Activated naive CD4-positive, alpha-beta T cell treated with anti-CD3 and anti-CD28 coated beads, Interleukin-2, amount 50 U/mL, for 24 hours (primary cell): ENCODE results near the gene MACROD2.

Source experiments
- H3K27ac Mint-ChIP-seq: one replicate; pipeline ENCODE4 v1.8.0; 2021; ENCODE audit warnings: mild to moderate bottlenecking, mixed read lengths
- H3K27me3 Mint-ChIP-seq: one replicate; pipeline ENCODE4 v1.8.0; 2021; ENCODE audit warnings: mixed read lengths
- H3K36me3 Mint-ChIP-seq: one replicate; pipeline ENCODE4 v1.8.0; 2021; ENCODE audit warnings: mixed read lengths
- H3K4me1 Mint-ChIP-seq: one replicate; pipeline ENCODE4 v1.8.0; 2021; ENCODE audit warnings: mixed read lengths
- H3K4me3 Mint-ChIP-seq: one replicate; pipeline ENCODE4 v1.8.0; 2021; ENCODE audit warnings: mild to moderate bottlenecking, mixed read lengths
- H3K9me3 Mint-ChIP-seq: one replicate; pipeline ENCODE4 v1.8.0; 2021; ENCODE audit warnings: mixed read lengths

The MACROD2 gene

DNA sequence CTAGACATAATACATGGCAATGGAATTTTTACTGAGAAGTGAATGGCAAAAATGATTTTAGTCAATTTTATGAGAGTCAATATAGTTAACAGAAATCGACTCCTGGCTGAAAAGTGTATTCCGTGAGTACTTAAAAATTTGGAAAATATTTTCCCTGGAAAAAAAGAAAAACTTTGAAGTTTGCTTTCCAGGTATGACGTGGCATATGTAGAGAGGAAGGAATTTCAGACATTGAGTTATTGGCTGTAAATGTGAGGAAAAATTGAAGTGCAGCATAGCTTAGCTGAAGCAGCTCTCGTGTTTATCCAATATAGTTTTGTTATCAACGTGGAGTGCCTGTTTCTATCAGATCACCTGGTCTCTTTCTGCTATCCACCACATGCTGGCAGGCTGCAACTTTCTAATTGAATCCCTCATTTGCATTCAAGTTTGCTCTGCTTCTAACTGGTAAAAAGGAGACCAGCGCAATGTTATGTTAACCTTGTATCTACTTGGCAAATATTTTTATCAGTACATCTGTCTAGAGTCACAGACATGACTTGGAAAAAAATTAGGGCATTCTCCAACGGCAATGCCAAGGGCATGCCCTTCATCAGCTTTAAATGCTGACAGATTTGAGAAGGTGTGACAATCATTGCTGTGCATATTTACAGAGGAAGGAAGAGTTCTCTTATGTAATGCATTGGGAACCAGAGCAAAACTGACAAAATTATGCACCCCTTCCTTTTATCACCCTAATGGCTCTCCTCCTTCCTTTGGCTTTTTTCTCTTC, 1444.9 kb downstream of the MACROD2 start:
- Mint-ChIP-seq H3K27me3 (no peaks in the 10 kb centered on the region), H3K4me3 (no peak overlapping the region), H3K9me3 (peaks cover 9% of the 10 kb centered on the region), H3K4me1 (no peaks in the 10 kb centered on the region), H3K36me3 (no peaks in the 10 kb centered on the region), H3K27ac (no peak overlapping the region)

DNA sequence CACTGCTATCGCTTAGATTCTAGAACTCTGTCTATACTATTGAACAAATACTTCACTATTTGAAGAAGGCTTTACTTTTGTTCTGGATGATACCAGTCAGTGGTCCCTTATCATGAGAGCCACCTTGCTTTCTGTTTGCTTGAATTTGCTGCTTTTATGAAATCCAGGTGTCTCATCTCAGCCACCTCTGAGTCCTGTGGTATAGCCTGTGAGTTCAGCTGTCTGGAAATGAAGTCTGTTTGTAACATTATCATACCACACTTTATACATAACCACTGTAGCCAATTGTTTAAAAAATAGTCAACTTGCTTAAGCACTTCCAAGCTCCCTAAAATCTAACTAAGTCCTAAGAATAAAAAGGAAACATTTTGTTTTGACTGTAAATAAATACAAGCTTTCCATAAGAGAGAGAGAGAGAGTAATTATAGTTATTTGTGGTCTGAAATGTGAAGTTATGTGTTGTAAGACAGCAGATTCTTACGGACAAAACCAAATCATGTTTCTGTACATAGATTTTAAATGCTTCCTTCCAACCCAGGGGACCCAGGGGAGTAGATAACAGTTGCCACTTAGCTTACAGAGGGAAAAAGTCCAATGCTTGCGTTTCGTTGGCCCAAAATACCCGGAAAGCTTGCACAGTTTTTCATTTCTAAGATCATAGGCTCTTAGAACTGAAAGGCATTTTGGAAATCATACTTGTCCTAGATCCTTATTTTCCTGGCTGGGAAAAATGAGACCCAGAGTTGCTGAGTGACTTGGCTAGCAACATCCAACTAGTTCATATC, 1449.9 kb downstream of the MACROD2 start:
- H3K4me3 Mint-ChIP-seq: no peak overlapping the region
- no peak overlapping the region for H3K27ac Mint-ChIP-seq
- no peaks in the 10 kb centered on the region for H3K36me3 Mint-ChIP-seq
- H3K27me3 Mint-ChIP-seq: no peaks in the 10 kb centered on the region
- H3K4me1 Mint-ChIP-seq: no peaks in the 10 kb centered on the region
- peaks cover 5% of the 10 kb centered on the region for H3K9me3 Mint-ChIP-seq

DNA sequence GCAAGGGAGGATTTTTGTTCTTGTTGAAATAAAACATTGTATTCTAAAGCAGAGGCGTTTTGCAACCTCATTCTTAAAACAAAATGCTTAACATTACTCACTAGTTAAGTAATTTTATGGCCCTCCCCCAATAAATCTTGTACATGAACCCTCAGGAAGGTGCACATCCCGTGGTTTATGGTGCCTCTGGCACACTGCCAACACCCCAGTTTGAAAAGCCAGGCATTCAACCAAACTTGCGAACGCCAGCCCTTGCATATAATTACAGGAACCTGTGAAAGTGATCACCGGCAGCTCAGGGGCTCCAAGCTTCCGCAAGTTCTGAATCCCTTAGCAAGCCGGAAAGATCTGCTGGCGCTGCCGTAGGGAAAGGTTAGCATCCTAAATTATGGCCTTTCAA, 1451.1 kb downstream of the MACROD2 start:
- peaks cover 5% of the 10 kb centered on the region for H3K9me3 Mint-ChIP-seq
- no peaks in the 10 kb centered on the region for H3K4me1 Mint-ChIP-seq
- H3K4me3 Mint-ChIP-seq: no peak overlapping the region
- H3K27ac Mint-ChIP-seq: no peak overlapping the region
- H3K36me3 Mint-ChIP-seq: no peaks in the 10 kb centered on the region
- no peaks in the 10 kb centered on the region for H3K27me3 Mint-ChIP-seq

DNA sequence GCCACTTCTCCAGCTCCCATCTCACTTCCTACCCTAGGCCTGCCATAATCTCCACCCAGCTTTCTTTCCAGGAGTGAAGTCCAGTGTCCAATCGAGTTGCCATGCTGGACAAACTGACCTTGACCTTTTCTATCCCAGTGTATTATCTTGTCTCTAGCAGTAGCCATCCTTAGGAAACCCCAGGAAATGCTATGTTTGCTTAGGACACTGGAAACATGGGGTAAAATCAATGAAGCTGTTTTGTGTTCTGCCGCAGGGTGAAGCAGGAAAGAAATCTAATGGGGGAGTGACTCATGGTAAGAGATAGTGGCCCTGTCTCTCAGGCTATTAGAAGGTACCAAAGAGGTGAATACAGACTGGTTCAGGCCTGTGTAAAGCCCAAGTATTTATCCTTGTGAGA, 1452.2 kb downstream of the MACROD2 start:
- Mint-ChIP-seq H3K4me1 (no peaks in the 10 kb centered on the region), H3K36me3 (no peaks in the 10 kb centered on the region), H3K4me3 (no peak overlapping the region), H3K27ac (no peak overlapping the region), H3K9me3 (peaks cover 5% of the 10 kb centered on the region), H3K27me3 (no peaks in the 10 kb centered on the region)

DNA sequence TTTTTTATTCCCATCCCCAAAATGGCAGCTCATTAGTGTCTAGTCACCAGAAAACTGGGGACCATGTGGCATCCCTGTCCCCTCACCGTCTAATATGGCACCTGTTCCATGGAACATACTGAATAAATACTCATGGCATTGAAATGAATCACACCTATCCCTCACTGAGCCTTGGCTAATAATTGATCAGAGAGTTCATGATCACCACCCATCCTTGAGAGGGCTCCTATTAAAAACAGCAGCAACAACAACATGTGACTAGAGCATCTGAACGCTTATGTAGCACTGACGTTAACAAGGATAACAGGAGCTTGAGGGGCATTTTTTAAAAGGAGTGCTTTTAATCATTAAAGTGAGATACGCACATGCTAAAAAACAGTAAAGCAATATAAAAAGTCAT, 1453.7 kb downstream of the MACROD2 start:
- no peak overlapping the region for H3K4me3 Mint-ChIP-seq
- no peaks in the 10 kb centered on the region for H3K27me3 Mint-ChIP-seq
- H3K27ac Mint-ChIP-seq: no peak overlapping the region

DNA sequence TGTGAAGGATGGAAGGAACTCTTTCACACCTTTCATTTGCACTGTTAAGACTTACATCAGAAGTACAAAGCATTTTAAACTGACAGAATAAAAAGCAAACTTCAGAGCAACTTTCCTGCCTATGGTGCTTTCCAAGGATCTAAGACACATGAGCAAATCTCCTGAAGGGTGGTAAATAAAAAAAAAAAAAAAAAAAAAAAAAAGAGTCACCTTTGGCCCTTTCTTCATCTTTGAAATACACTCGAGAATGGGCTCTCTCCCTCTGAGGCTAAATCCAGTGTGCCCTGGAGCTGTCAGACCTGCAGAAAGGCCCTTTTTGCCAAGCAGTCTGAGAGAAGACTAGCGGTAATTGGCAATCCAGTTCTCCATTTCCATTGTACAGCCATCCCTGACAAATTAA, 1455.9 kb downstream of the MACROD2 start:
- no peak overlapping the region for H3K4me3 Mint-ChIP-seq
- no peaks in the 10 kb centered on the region for H3K9me3 Mint-ChIP-seq
- no peaks in the 10 kb centered on the region for H3K27me3 Mint-ChIP-seq

More for the DNA sequence above, 1453.7 kb downstream of the MACROD2 start:
- no peaks in the 10 kb centered on the region for H3K36me3 Mint-ChIP-seq
- H3K9me3 Mint-ChIP-seq: peaks cover 1% of the 10 kb centered on the region
- no peaks in the 10 kb centered on the region for H3K4me1 Mint-ChIP-seq

DNA sequence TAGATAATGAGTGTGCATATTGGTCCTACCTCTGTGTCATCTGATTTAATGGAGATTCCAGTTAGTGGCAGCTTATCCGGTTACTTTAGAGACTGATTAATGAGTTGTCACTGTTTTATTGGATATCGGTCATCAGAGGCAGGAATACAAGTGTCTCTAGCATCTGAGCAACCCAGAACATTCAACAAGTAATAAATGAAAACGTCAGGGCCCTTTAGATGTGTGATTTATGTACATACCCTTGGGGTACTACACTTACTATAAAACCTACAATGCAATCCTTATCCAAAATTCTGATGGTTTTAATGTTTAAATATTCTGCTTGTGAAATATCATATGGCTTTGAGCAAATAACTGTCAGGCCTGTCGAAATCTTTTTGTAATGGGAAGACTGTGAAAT, 1460.0 kb downstream of the MACROD2 start:
- no peaks in the 10 kb centered on the region for H3K9me3 Mint-ChIP-seq
- H3K36me3 Mint-ChIP-seq: no peaks in the 10 kb centered on the region
- H3K4me1 Mint-ChIP-seq: no peaks in the 10 kb centered on the region
- no peak overlapping the region for H3K27ac Mint-ChIP-seq
- H3K27me3 Mint-ChIP-seq: no peaks in the 10 kb centered on the region
- no peak overlapping the region for H3K4me3 Mint-ChIP-seq

More for the DNA sequence above, 1455.9 kb downstream of the MACROD2 start:
- Mint-ChIP-seq H3K4me1 (no peaks in the 10 kb centered on the region), H3K36me3 (no peaks in the 10 kb centered on the region), H3K27ac (no peak overlapping the region)

DNA sequence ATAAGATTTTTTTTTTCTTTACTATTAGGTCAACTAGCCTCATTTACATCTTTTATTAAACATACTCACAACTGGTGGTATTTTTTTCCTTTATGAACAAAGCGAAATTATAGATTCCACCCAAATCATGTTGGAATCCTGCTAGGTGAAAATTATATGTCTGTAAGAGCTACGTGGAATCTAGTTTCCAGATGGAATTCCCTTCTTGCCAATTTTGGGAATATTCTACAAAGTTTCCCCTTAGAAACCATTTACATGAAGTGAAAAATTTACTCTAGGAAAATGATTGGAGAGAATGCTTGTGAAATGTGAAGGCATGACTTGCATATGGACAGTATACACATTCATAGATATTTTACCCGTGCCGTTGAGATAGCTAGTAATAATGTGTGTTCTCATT, 1466.6 kb downstream of the MACROD2 start:
- Mint-ChIP-seq H3K36me3 (no peaks in the 10 kb centered on the region), H3K27me3 (no peaks in the 10 kb centered on the region), H3K9me3 (peaks cover 4% of the 10 kb centered on the region), H3K27ac (no peak overlapping the region), H3K4me1 (no peaks in the 10 kb centered on the region), H3K4me3 (no peak overlapping the region)

DNA sequence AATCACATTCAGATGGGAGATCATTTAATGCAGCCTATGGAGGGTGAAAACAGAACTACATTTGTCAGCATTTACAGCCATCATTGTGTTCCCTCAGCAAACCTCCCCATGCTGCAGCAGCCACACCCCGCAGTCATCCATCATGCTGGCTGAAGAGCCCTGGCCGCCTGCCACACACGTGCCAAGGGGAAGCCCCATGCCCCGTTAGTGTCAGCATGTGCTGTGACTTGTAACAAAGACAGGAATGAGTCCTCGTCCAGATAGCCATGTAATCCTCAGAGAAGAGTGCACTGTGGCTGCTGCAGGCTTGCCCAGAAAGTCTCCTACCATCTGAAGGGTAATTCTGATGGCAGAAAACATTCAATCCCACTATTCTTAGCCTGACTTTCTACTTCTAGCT, 1480.2 kb downstream of the MACROD2 start:
- no peaks in the 10 kb centered on the region for H3K27me3 Mint-ChIP-seq
- no peaks in the 10 kb centered on the region for H3K36me3 Mint-ChIP-seq
- H3K4me1 Mint-ChIP-seq: no peaks in the 10 kb centered on the region
- H3K4me3 Mint-ChIP-seq: no peak overlapping the region
- no peaks in the 10 kb centered on the region for H3K9me3 Mint-ChIP-seq
- H3K27ac Mint-ChIP-seq: no peak overlapping the region

DNA sequence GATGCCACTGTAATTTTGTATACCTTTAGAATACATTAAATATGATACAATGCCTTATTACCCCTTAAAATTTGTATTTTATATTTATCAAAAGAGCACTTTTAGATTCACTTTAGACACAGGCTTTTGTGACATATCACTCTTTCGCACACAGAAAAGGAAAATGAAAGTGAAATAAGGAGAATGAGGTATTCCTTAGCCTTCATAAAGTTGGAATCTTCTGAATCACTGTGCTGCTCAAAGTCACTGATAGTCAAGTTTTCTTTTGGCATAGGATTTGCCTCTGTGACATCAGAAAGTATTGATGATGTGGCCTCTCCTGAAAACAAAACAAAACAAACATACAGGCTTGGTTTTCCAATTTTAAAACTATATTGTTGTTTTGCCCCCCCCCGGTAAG, 1480.9 kb downstream of the MACROD2 start:
- Mint-ChIP-seq H3K27ac (no peak overlapping the region), H3K4me1 (no peaks in the 10 kb centered on the region)

DNA sequence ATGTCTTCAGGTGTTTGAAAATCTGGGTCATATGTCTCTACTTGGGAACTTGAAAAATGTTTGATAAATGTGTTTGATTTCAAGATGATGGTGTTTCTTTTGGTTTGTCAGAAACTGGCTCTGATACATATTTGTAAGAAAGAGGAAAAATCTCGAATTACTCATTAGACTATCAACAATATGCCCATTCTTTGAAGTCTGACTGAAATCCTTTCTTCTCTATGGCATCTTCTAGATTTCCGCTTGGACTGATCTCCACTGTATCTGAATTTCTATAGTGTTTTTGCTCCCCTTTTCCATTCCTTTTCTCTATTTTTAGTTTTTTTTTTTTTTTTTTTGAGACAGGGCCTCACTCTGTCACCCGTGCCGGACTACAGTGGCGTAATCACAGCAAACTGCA, 1481.5 kb downstream of the MACROD2 start:
- H3K4me1 Mint-ChIP-seq: no peaks in the 10 kb centered on the region
- H3K9me3 Mint-ChIP-seq: no peaks in the 10 kb centered on the region
- H3K4me3 Mint-ChIP-seq: no peak overlapping the region
- H3K27me3 Mint-ChIP-seq: no peaks in the 10 kb centered on the region
- no peaks in the 10 kb centered on the region for H3K36me3 Mint-ChIP-seq
- no peak overlapping the region for H3K27ac Mint-ChIP-seq

More for the DNA sequence above, 1480.9 kb downstream of the MACROD2 start:
- no peaks in the 10 kb centered on the region for H3K27me3 Mint-ChIP-seq
- H3K4me3 Mint-ChIP-seq: no peak overlapping the region
- no peaks in the 10 kb centered on the region for H3K9me3 Mint-ChIP-seq
- H3K36me3 Mint-ChIP-seq: no peaks in the 10 kb centered on the region

DNA sequence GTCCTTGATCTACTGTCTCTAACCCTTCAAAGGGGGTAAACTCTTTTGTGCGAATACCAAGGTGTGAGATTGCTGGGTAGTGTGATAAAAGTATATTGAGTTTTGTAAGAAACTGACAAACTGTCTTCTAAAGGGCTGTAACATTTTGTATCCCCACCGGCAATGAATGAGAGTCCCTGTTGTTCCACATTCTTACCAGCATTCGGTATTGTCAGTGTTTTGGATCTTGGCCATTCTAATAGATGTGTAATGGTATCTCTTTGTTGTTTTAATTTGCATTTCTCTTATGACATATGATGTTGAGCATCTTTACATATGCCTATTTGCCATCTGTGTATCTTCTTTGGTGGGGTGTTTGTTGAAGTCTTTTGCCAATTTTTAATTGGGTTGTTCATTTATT, 1487.2 kb downstream of the MACROD2 start:
- no peaks in the 10 kb centered on the region for H3K4me1 Mint-ChIP-seq
- H3K36me3 Mint-ChIP-seq: no peaks in the 10 kb centered on the region
- H3K4me3 Mint-ChIP-seq: no peak overlapping the region
- H3K9me3 Mint-ChIP-seq: no peaks in the 10 kb centered on the region
- no peak overlapping the region for H3K27ac Mint-ChIP-seq
- H3K27me3 Mint-ChIP-seq: no peaks in the 10 kb centered on the region

DNA sequence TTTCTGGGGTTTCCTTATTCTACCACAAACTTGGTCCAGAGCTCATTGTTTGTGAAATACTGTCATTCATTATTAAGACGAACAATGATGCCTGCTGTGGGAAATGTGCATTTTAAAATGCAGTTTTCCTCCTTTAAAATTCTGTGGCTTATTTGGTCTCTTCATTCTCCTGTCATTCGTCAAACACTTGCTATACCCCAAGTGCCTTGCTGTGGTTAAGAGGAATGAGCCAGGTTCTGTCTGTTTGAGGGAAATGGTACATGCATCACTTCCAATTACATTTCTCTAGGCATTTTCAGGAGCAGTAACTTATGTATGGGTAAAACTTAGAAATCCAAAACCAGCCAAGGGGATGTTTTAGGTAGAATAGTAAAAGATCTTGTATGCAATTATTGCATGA, 1490.2 kb downstream of the MACROD2 start:
- Mint-ChIP-seq H3K4me3 (no peak overlapping the region), H3K27me3 (no peaks in the 10 kb centered on the region), H3K9me3 (no peaks in the 10 kb centered on the region), H3K27ac (no peak overlapping the region), H3K36me3 (no peaks in the 10 kb centered on the region), H3K4me1 (no peaks in the 10 kb centered on the region)

DNA sequence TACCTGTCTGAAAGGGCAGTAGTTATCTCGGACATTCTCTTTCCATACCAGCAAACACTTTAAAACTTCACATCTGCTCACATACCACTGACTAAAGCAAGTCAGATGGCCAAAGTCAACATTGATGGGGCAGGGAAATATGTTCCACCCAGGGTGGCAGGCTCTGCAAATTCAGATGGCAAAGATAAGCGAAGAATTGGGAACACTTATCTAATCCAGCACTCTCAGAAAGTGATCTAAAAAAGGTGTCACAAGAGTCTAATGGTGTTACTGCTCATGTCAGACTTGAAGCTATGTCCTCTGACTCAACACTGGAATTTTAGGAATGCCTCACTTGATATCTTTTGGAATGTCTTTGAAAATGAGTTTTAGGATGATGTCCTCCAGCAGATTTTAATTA, 1491.7 kb downstream of the MACROD2 start:
- Mint-ChIP-seq H3K27ac (no peak overlapping the region), H3K9me3 (no peaks in the 10 kb centered on the region), H3K27me3 (no peaks in the 10 kb centered on the region), H3K4me3 (no peak overlapping the region), H3K36me3 (no peaks in the 10 kb centered on the region), H3K4me1 (no peaks in the 10 kb centered on the region)

DNA sequence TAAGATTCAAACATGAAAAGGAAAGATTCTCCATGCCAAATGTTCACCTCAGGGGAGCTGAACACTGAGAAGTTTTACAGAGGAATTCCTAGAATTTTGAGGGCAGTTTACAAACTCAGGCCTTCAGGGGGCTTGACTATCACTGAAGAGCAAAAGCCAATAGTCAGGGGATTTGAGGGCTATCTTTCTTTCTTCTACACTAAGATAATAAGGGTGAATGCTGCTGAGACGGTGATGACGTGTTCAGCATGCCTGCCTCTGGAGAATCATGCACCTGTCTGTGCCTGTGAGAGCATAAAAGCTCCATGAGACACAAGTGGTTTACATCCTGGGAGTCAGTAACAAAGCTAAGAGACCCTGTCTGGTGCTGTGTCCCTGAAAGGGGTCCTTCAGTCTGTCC, 1492.4 kb downstream of the MACROD2 start:
- Mint-ChIP-seq H3K4me1 (no peaks in the 10 kb centered on the region), H3K27ac (no peak overlapping the region), H3K4me3 (no peak overlapping the region), H3K27me3 (no peaks in the 10 kb centered on the region), H3K36me3 (no peaks in the 10 kb centered on the region), H3K9me3 (peaks cover 4% of the 10 kb centered on the region)

DNA sequence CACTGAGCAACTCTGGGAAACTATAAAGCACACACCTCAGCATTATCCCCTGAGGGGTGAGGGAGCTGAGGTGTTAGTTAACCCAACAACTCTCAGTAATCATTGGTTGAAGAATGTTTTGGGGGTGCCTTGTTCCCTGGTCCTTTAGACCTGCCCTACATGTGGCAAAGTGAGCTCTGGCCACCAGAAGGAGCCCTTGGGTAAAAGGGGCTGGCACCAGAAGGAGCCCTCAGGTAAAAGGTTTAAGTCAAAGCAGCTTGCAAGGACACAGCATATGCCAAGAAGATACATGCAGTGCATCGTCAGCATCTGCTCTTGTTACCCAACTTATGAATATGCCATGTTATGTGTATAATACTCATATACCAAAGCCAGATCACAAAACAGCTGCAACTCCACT, 1496.3 kb downstream of the MACROD2 start:
- no peaks in the 10 kb centered on the region for H3K4me1 Mint-ChIP-seq
- H3K4me3 Mint-ChIP-seq: no peak overlapping the region
- H3K36me3 Mint-ChIP-seq: no peaks in the 10 kb centered on the region
- H3K9me3 Mint-ChIP-seq: peaks cover 12% of the 10 kb centered on the region
- no peaks in the 10 kb centered on the region for H3K27me3 Mint-ChIP-seq
- H3K27ac Mint-ChIP-seq: no peak overlapping the region
